Measurements from ENCODE around the gene WFDC10A.

- TF ChIP-seq CTCF (IDR thresholded peaks at IDR 0.05) (no peak), POLR2A (IDR thresholded peaks at IDR 0.05) (no peak), EP300 (IDR thresholded peaks at IDR 0.05) (no peak), POLR2AphosphoS5 (IDR thresholded peaks at IDR 0.05) (no peak)
These were observed 7.0 kb downstream of the WFDC10A start for GRCh38 chr20:45636513-45636912.

Data from suprapubic skin (tissue), 4 donors.